ENCODE results near the gene THSD4.

Gene THSD4

GRCh38 chr15:71591057-71591456 lies 475.8 kb downstream of the THSD4 start:
- peak overlapping the region; percentile 89 for H2AK5ac ChIP-seq (ENCODE audit: low read length, severe bottlenecking)
- no peak overlapping the region for H2BK15ac ChIP-seq (ENCODE audit: low read depth, poor library complexity, severe bottlenecking)
- no peak overlapping the region for H4K91ac ChIP-seq (ENCODE audit: low read length)
- no peak overlapping the region for H3K9ac ChIP-seq (ENCODE audit: low read length)
- no peak overlapping the region for H2BK120ac ChIP-seq (ENCODE audit: low read depth, low read length)
- H3K4me3 ChIP-seq (ENCODE audit: insufficient read depth in 1 of 2, low read depth in 1 of 2, low read length in 2 of 2) = no peak overlapping the region
- peaks cover 8% of the 10 kb centered on the region for H3K79me1 ChIP-seq (replicated peaks; ENCODE audit: low read length, poor library complexity, severe bottlenecking)
- peaks cover 7% of the 10 kb centered on the region for H3K9me3 ChIP-seq (ENCODE audit: control insufficient read depth, low read length)
- no peak overlapping the region for H3K23ac ChIP-seq (ENCODE audit: low read length in 2 of 2)
- H2AFZ ChIP-seq (ENCODE audit: low read depth, low read length) = no peak overlapping the region
- H3K36me3 ChIP-seq (ENCODE audit: control insufficient read depth in 1 of 2, insufficient read depth in 2 of 2, low read depth in 1 of 2, low read length in 2 of 2) = no peaks in the 10 kb centered on the region
- H3K14ac ChIP-seq (ENCODE audit: low read length in 2 of 2) = no peak overlapping the region
- WGBS = 100% methylated on average over 1 of the region's 3 CpGs
- no peak overlapping the region for H3K18ac ChIP-seq (ENCODE audit: low read depth in 1 of 2, low read length in 2 of 2)
- H2BK5ac ChIP-seq (ENCODE audit: low read depth, low read length, poor library complexity, severe bottlenecking) = no peak overlapping the region
- H3K4me2 ChIP-seq (ENCODE audit: low read length, poor library complexity, severe bottlenecking) = no peak overlapping the region
- peaks cover 9% of the 10 kb centered on the region for H3K4me1 ChIP-seq (ENCODE audit: control insufficient read depth, insufficient read depth, low read depth, low read length)
- DNase-seq = peak; percentile 12
- H3K4ac ChIP-seq (ENCODE audit: low read depth in 1 of 2, low read length in 2 of 2) = no peak overlapping the region
- no peak overlapping the region for H4K8ac ChIP-seq (ENCODE audit: low read length)
- no peaks in the 10 kb centered on the region for H3K27me3 ChIP-seq (ENCODE audit: control insufficient read depth in 1 of 2, insufficient read depth in 1 of 2, low read length in 2 of 2)
- no peak overlapping the region for H3K27ac ChIP-seq (ENCODE audit: low read length, poor library complexity, severe bottlenecking)
- H2BK12ac ChIP-seq (ENCODE audit: low read length in 2 of 2) = peak overlapping the region in 1 of 2 experiments; percentile 71

- Histone ChIP-seq H4K91ac (ENCODE audit: low read length) (no peak overlapping the region), H3K9ac (ENCODE audit: low read length) (no peak overlapping the region), H3K14ac (ENCODE audit: low read length in 2 of 2) (no peak overlapping the region), H3K4me3 (ENCODE audit: insufficient read depth in 1 of 2, low read depth in 1 of 2, low read length in 2 of 2) (no peak overlapping the region), H2BK5ac (ENCODE audit: low read depth, low read length, poor library complexity, severe bottlenecking) (no peak overlapping the region), H3K9me3 (ENCODE audit: control insufficient read depth, low read length) (no peaks in the 10 kb centered on the region), H3K4me2 (ENCODE audit: low read length, poor library complexity, severe bottlenecking) (no peak overlapping the region), H4K8ac (ENCODE audit: low read length) (no peak overlapping the region), H3K18ac (ENCODE audit: low read depth in 1 of 2, low read length in 2 of 2) (no peak overlapping the region), H2BK15ac (ENCODE audit: low read depth, poor library complexity, severe bottlenecking) (no peak overlapping the region), H3K27me3 (ENCODE audit: control insufficient read depth in 1 of 2, insufficient read depth in 1 of 2, low read length in 2 of 2) (no peaks in the 10 kb centered on the region), H3K79me1 (replicated peaks; ENCODE audit: low read length, poor library complexity, severe bottlenecking) (peaks cover 8% of the 10 kb centered on the region), H2AK5ac (ENCODE audit: low read length, severe bottlenecking) (no peak overlapping the region), H3K4me1 (ENCODE audit: control insufficient read depth, insufficient read depth, low read depth, low read length) (peaks cover 9% of the 10 kb centered on the region), H3K27ac (ENCODE audit: low read length, poor library complexity, severe bottlenecking) (no peak overlapping the region), H3K36me3 (ENCODE audit: control insufficient read depth in 1 of 2, insufficient read depth in 2 of 2, low read depth in 1 of 2, low read length in 2 of 2) (no peaks in the 10 kb centered on the region), H2BK12ac (ENCODE audit: low read length in 2 of 2) (no peak overlapping the region), H2AFZ (ENCODE audit: low read depth, low read length) (no peak overlapping the region), H3K23ac (ENCODE audit: low read length in 2 of 2) (no peak overlapping the region), H3K4ac (ENCODE audit: low read depth in 1 of 2, low read length in 2 of 2) (no peak overlapping the region), H2BK120ac (ENCODE audit: low read depth, low read length) (no peak overlapping the region)
- DNase-seq = no peak
- WGBS = 86% methylated on average over 6 of the region's 6 CpGs
These were observed 476.9 kb downstream of the THSD4 start for GRCh38 chr15:71592203-71592602.

- no peak overlapping the region for H3K27ac ChIP-seq (ENCODE audit: low read length, poor library complexity, severe bottlenecking)
- H3K4ac ChIP-seq (ENCODE audit: low read depth in 1 of 2, low read length in 2 of 2) = no peak overlapping the region
- H3K9ac ChIP-seq (ENCODE audit: low read length) = no peak overlapping the region
- H4K8ac ChIP-seq (ENCODE audit: low read length) = no peak overlapping the region
- H3K18ac ChIP-seq (ENCODE audit: low read depth in 1 of 2, low read length in 2 of 2) = no peak overlapping the region
- no peak overlapping the region for H2BK120ac ChIP-seq (ENCODE audit: low read depth, low read length)
- H4K91ac ChIP-seq (ENCODE audit: low read length) = no peak overlapping the region
- no peak overlapping the region for H3K23ac ChIP-seq (ENCODE audit: low read length in 2 of 2)
- no peak overlapping the region for H2AK5ac ChIP-seq (ENCODE audit: low read length, severe bottlenecking)
- DNase-seq = peak; percentile 69
- peaks cover 12% of the 10 kb centered on the region for H3K4me1 ChIP-seq (ENCODE audit: control insufficient read depth, insufficient read depth, low read depth, low read length)
- H3K4me2 ChIP-seq (ENCODE audit: low read length, poor library complexity, severe bottlenecking) = no peak overlapping the region
- H3K36me3 ChIP-seq (ENCODE audit: control insufficient read depth in 1 of 2, insufficient read depth in 2 of 2, low read depth in 1 of 2, low read length in 2 of 2) = no peaks in the 10 kb centered on the region
- WGBS = 78% methylated on average over 6 of the region's 6 CpGs
- H3K14ac ChIP-seq (ENCODE audit: low read length in 2 of 2) = no peak overlapping the region
- H3K4me3 ChIP-seq (ENCODE audit: insufficient read depth in 1 of 2, low read depth in 1 of 2, low read length in 2 of 2) = no peak overlapping the region
- no peak overlapping the region for H2BK5ac ChIP-seq (ENCODE audit: low read depth, low read length, poor library complexity, severe bottlenecking)
- H3K27me3 ChIP-seq (ENCODE audit: control insufficient read depth in 1 of 2, insufficient read depth in 1 of 2, low read length in 2 of 2) = no peaks in the 10 kb centered on the region
- no peak overlapping the region for H2BK12ac ChIP-seq (ENCODE audit: low read length in 2 of 2)
- H3K9me3 ChIP-seq (ENCODE audit: control insufficient read depth, low read length) = no peaks in the 10 kb centered on the region
- H2BK15ac ChIP-seq (ENCODE audit: low read depth, poor library complexity, severe bottlenecking) = no peak overlapping the region
- no peak overlapping the region for H2AFZ ChIP-seq (ENCODE audit: low read depth, low read length)
- H3K79me1 ChIP-seq (replicated peaks; ENCODE audit: low read length, poor library complexity, severe bottlenecking) = peaks cover 16% of the 10 kb centered on the region
These were observed 480.7 kb downstream of the THSD4 start for GRCh38 chr15:71595846-71596553.

DNA sequence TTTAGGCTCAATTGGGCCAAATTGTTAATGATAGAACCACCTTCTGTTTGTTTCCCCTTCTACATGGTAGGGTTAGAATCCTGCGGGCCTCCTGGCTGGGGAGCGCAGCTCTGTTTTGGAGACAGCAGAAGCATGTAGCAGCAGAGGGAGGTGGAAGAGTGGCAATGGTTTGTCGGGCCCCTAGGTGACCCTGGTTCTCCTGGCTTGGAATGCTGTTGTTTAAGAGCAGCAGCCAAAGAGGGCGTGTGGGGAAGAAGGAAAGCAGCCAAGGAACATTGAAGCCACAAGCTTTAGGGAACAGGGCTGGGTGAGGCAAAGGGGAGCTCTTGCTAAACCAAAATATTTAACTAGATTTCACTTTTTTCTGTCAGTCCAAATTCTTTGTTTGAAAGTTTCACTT lies 481.4 kb downstream of the THSD4 start:
- Histone ChIP-seq H3K9ac (ENCODE audit: low read length) (no peak overlapping the region), H3K27ac (ENCODE audit: low read length, poor library complexity, severe bottlenecking) (no peak overlapping the region), H2BK12ac (ENCODE audit: low read length in 2 of 2) (peak overlapping the region in 1 of 2 experiments; percentile 55), H3K4me2 (ENCODE audit: low read length, poor library complexity, severe bottlenecking) (no peak overlapping the region), H3K9me3 (ENCODE audit: control insufficient read depth, low read length) (no peaks in the 10 kb centered on the region), H2BK120ac (ENCODE audit: low read depth, low read length) (no peak overlapping the region), H3K4ac (ENCODE audit: low read depth in 1 of 2, low read length in 2 of 2) (no peak overlapping the region), H3K4me3 (ENCODE audit: insufficient read depth in 1 of 2, low read depth in 1 of 2, low read length in 2 of 2) (no peak overlapping the region), H2BK15ac (ENCODE audit: low read depth, poor library complexity, severe bottlenecking) (no peak overlapping the region), H2AK5ac (ENCODE audit: low read length, severe bottlenecking) (no peak overlapping the region), H3K14ac (ENCODE audit: low read length in 2 of 2) (no peak overlapping the region), H3K23ac (ENCODE audit: low read length in 2 of 2) (no peak overlapping the region), H2AFZ (ENCODE audit: low read depth, low read length) (no peak overlapping the region), H3K18ac (ENCODE audit: low read depth in 1 of 2, low read length in 2 of 2) (no peak overlapping the region), H3K79me1 (replicated peaks; ENCODE audit: low read length, poor library complexity, severe bottlenecking) (peaks cover 11% of the 10 kb centered on the region), H3K36me3 (ENCODE audit: control insufficient read depth in 1 of 2, insufficient read depth in 2 of 2, low read depth in 1 of 2, low read length in 2 of 2) (no peaks in the 10 kb centered on the region), H3K4me1 (ENCODE audit: control insufficient read depth, insufficient read depth, low read depth, low read length) (peaks cover 9% of the 10 kb centered on the region), H3K27me3 (ENCODE audit: control insufficient read depth in 1 of 2, insufficient read depth in 1 of 2, low read length in 2 of 2) (no peaks in the 10 kb centered on the region), H4K8ac (ENCODE audit: low read length) (no peak overlapping the region), H2BK5ac (ENCODE audit: low read depth, low read length, poor library complexity, severe bottlenecking) (peak overlapping the region; percentile 4), H4K91ac (ENCODE audit: low read length) (no peak overlapping the region)
- no peak for DNase-seq
- 67% methylated on average over 4 of the region's 4 CpGs for WGBS
